ENCODE measurements around the gene ARHGEF4. TPM values are rescaled to one million over a fixed set of nuclear protein-coding genes. Genes with fewer than 3 reads are reported as not detected.

The ARHGEF4 gene
- total RNA-seq, 1 experiment from 2014 or later = 0.80 TPM

- no peak overlapping the region for H3K27ac ChIP-seq (ENCODE audit: low read length)
- DNase-seq (ENCODE audit: low read depth, low spot score) (no peak), ATAC-seq (no peak)
- BruUV-seq (replicated peaks) = no TSS peak
- no peaks in the 10 kb centered on the region for H3K9me3 ChIP-seq (ENCODE audit: control insufficient read depth, insufficient read depth, low read depth, low read length)
- no peaks in the 10 kb centered on the region for H3K27me3 ChIP-seq (ENCODE audit: control insufficient read depth, insufficient read depth, low read length)
- POLR2A ChIA-PET = no interaction called here
- in situ Hi-C loops (cut with HindIII; ENCODE audit: low pct_unique_long_range_greater_than_20kb, low sequenced_read_pairs) = no loop called here
- TF ChIP-seq TCF7L2 (IDR thresholded peaks at IDR 0.05; ENCODE audit: low read depth, low read length) = no peak
- no peak for TF ChIP-seq POLR2AphosphoS5 (IDR thresholded peaks at IDR 0.05; ENCODE audit: low read depth, low read length)
- H3K36me3 ChIP-seq (ENCODE audit: control insufficient read depth, insufficient read depth, low read length) = no peaks in the 10 kb centered on the region
- intact Hi-C loops (cut with micrococcal nuclease; ENCODE audit: unreplicated experiment) = no loop called here
- no peaks in the 10 kb centered on the region for H3K4me1 ChIP-seq (ENCODE audit: control insufficient read depth, insufficient read depth, low read length)
- CTCF ChIA-PET = no interaction called here
- no peak overlapping the region for H3K4me3 ChIP-seq (ENCODE audit: low read depth in 2 of 2, low read length in 2 of 2)
Observed at GRCh38 chr2:130933501-130933900, 96.8 kb downstream of the ARHGEF4 start.

- Histone ChIP-seq H3K27me3 (ENCODE audit: control insufficient read depth, insufficient read depth, low read length) (no peaks in the 10 kb centered on the region), H3K4me3 (ENCODE audit: low read depth in 2 of 2, low read length in 2 of 2) (no peak overlapping the region), H3K4me1 (ENCODE audit: control insufficient read depth, insufficient read depth, low read length) (no peaks in the 10 kb centered on the region), H3K36me3 (ENCODE audit: control insufficient read depth, insufficient read depth, low read length) (no peaks in the 10 kb centered on the region), H3K9me3 (ENCODE audit: control insufficient read depth, insufficient read depth, low read depth, low read length) (no peaks in the 10 kb centered on the region), H3K27ac (ENCODE audit: low read length) (no peak overlapping the region)
- DNase-seq (ENCODE audit: low read depth, low spot score) (no peak), ATAC-seq (no peak)
- in situ Hi-C loops (cut with HindIII; ENCODE audit: low pct_unique_long_range_greater_than_20kb, low sequenced_read_pairs) (no loop called here), intact Hi-C loops (cut with micrococcal nuclease; ENCODE audit: unreplicated experiment) (no loop called here)
- ChIA-PET CTCF (no interaction called here), POLR2A (no interaction called here)
- BruUV-seq (replicated peaks) = no TSS peak
- TF ChIP-seq CTCF (IDR thresholded peaks at IDR 0.05) (no peak), TCF7L2 (IDR thresholded peaks at IDR 0.05; ENCODE audit: low read depth, low read length) (no peak), REST (IDR thresholded peaks at IDR 0.05; ENCODE audit: insufficient read depth in 1 of 2, low read depth in 2 of 2, low read length in 1 of 2) (no peak), SIN3A (IDR thresholded peaks at IDR 0.05; ENCODE audit: borderline replicate concordance, insufficient read depth, low read depth, low read length) (no peak), POLR2AphosphoS5 (IDR thresholded peaks at IDR 0.05; ENCODE audit: low read depth, low read length) (no peak)
Observed at GRCh38 chr2:130936451-130936850, 99.7 kb downstream of the ARHGEF4 start.

GRCh38 chr2:130947967-130948366 is 111.3 kb downstream of the ARHGEF4 start:
- POLR2A ChIA-PET = no interaction called here
- peak; percentile 45; the same call in 1 of the 2 replicates for ATAC-seq
- Histone ChIP-seq H3K27me3 (ENCODE audit: control insufficient read depth, insufficient read depth, low read length) (no peaks in the 10 kb centered on the region), H3K9me3 (ENCODE audit: control insufficient read depth, insufficient read depth, low read depth, low read length) (peaks cover 10% of the 10 kb centered on the region; the same call in 1 of the 2 replicates), H3K27ac (ENCODE audit: low read length) (no peak overlapping the region), H3K4me1 (ENCODE audit: control insufficient read depth, insufficient read depth, low read length) (no peaks in the 10 kb centered on the region), H3K4me3 (ENCODE audit: low read depth in 2 of 2, low read length in 2 of 2) (no peak overlapping the region), H3K36me3 (ENCODE audit: control insufficient read depth, insufficient read depth, low read length) (no peaks in the 10 kb centered on the region)
- no TSS peak for BruUV-seq (replicated peaks)
- no peak for DNase-seq (ENCODE audit: low read depth, low spot score)
- in situ Hi-C loops (cut with HindIII; ENCODE audit: low pct_unique_long_range_greater_than_20kb, low sequenced_read_pairs) = no loop called here
- TF ChIP-seq POLR2AphosphoS5 (IDR thresholded peaks at IDR 0.05; ENCODE audit: low read depth, low read length) = no peak
- no peak for TF ChIP-seq TCF7L2 (IDR thresholded peaks at IDR 0.05; ENCODE audit: low read depth, low read length)
- no peak for TF ChIP-seq CTCF (IDR thresholded peaks at IDR 0.05)
- TF ChIP-seq REST (IDR thresholded peaks at IDR 0.05; ENCODE audit: insufficient read depth in 1 of 2, low read depth in 2 of 2, low read length in 1 of 2) = no peak
- no peak for TF ChIP-seq SIN3A (IDR thresholded peaks at IDR 0.05; ENCODE audit: borderline replicate concordance, insufficient read depth, low read depth, low read length)
- intact Hi-C loops (cut with micrococcal nuclease; ENCODE audit: unreplicated experiment) = no loop called here
- CTCF ChIA-PET = no interaction called here
